ENCODE measurements around the gene SERPINA5. TPM values are rescaled to one million over a fixed set of nuclear protein-coding genes. Genes with fewer than 3 reads are reported as not detected.

Gene SERPINA5
- polyA plus RNA-seq, 1 donor = not detected

Other genes with a start within 250 kb of the SERPINA5 start
- not detected for gene SERPINA2, start 214.7 kb upstream of the SERPINA5 start, polyA plus RNA-seq (ENCODE audit: insufficient read length)
- 0.39 TPM for gene SERPINA1, start 192.8 kb upstream of the SERPINA5 start, polyA plus RNA-seq (ENCODE audit: insufficient read length)
- gene SERPINA11, start 128.6 kb upstream of the SERPINA5 start, polyA plus RNA-seq (ENCODE audit: insufficient read length) = not detected
- not detected for gene SERPINA9, start 105.2 kb upstream of the SERPINA5 start, polyA plus RNA-seq (ENCODE audit: insufficient read length)
- gene SERPINA12, start 72.0 kb upstream of the SERPINA5 start, polyA plus RNA-seq (ENCODE audit: insufficient read length) = not detected
- gene SERPINA4, start 20.0 kb upstream of the SERPINA5 start, polyA plus RNA-seq (ENCODE audit: insufficient read length) = not detected
- gene SERPINA3, start 31.0 kb downstream of the SERPINA5 start, polyA plus RNA-seq (ENCODE audit: insufficient read length) = not detected
- gene GSC, start 188.7 kb downstream of the SERPINA5 start, polyA plus RNA-seq (ENCODE audit: insufficient read length) = 0.33 TPM

Measured in forelimb muscle (tissue), 1 donor.